ENCODE data around the gene ZC3H18. TPM values are rescaled to one million over a fixed set of nuclear protein-coding genes. Genes with fewer than 3 reads are reported as not detected.

The ZC3H18 gene
- total and polyA plus RNA-seq, 9 donors = 16.0 to 40.4 (median 30.7) TPM

- intact Hi-C loops (cut with DNase I) = no loop called here
- peak in 1 of 5 donors; percentile 31 for DNase-seq
- Histone ChIP-seq H3K27ac (no peak overlapping the region), H3K27me3 (no peaks in the 10 kb centered on the region), H3K4me3 (no peak overlapping the region), H3K4me1 (ENCODE audit: insufficient read depth) (peaks cover 12% of the 10 kb centered on the region), H3K36me3 (no peaks in the 10 kb centered on the region), H3K9me3 (no peaks in the 10 kb centered on the region)
- WGBS, 3 donors = 81 to 82% (median 81%) methylated on average over 11 of the region's 11 CpGs
- TF ChIP-seq POLR2A (IDR thresholded peaks at IDR 0.05) (no peak), CTCF (IDR thresholded peaks at IDR 0.05) (no peak), EP300 (IDR thresholded peaks at IDR 0.05) (no peak)
These were observed 33.7 kb upstream of the ZC3H18 start for GRCh38 chr16:88536510-88536909.

- Histone ChIP-seq H3K36me3 (no peaks in the 10 kb centered on the region), H3K9me3 (no peaks in the 10 kb centered on the region), H3K27ac (no peak overlapping the region), H3K4me3 (no peak overlapping the region), H3K27me3 (no peaks in the 10 kb centered on the region), H3K4me1 (ENCODE audit: insufficient read depth) (peaks cover 10% of the 10 kb centered on the region)
- TF ChIP-seq POLR2A (IDR thresholded peaks at IDR 0.05) (no peak), CTCF (IDR thresholded peaks at IDR 0.05) (no peak), EP300 (IDR thresholded peaks at IDR 0.05) (no peak)
- 63 to 76% (median 69%) methylated on average over 31 of the region's 31 CpGs for WGBS, 3 donors
- DNase-seq = peak in 2 of 5 donors; percentile 44 to 52
- intact Hi-C loops (cut with DNase I) = no loop called here
These were observed 33.0 kb upstream of the ZC3H18 start for GRCh38 chr16:88536971-88537751.

- Histone ChIP-seq H3K9me3 (no peaks in the 10 kb centered on the region), H3K4me3 (no peak overlapping the region), H3K36me3 (no peaks in the 10 kb centered on the region), H3K27ac (no peak overlapping the region), H3K27me3 (no peaks in the 10 kb centered on the region), H3K4me1 (ENCODE audit: insufficient read depth) (peaks cover 5% of the 10 kb centered on the region)
- intact Hi-C loops (cut with DNase I) = no loop called here
- DNase-seq = no peak
- WGBS, 3 donors = 70 to 75% (median 73%) methylated on average over 4 of the region's 4 CpGs
- TF ChIP-seq POLR2A (IDR thresholded peaks at IDR 0.05) (no peak), EP300 (IDR thresholded peaks at IDR 0.05) (no peak), CTCF (IDR thresholded peaks at IDR 0.05) (no peak)
These were observed 32.3 kb upstream of the ZC3H18 start for GRCh38 chr16:88537859-88538258.

- intact Hi-C loops (cut with DNase I) = no loop called here
- Histone ChIP-seq H3K4me3 (no peak overlapping the region), H3K9me3 (no peaks in the 10 kb centered on the region), H3K27ac (no peak overlapping the region), H3K4me1 (ENCODE audit: insufficient read depth) (peaks cover 3% of the 10 kb centered on the region), H3K36me3 (no peaks in the 10 kb centered on the region), H3K27me3 (no peaks in the 10 kb centered on the region)
- 42 to 51% (median 43%) methylated on average over 23 of the region's 23 CpGs for WGBS, 3 donors
- no peak for TF ChIP-seq CTCF (IDR thresholded peaks at IDR 0.05)
- no peak for TF ChIP-seq EP300 (IDR thresholded peaks at IDR 0.05)
- no peak for DNase-seq
These were observed 31.7 kb upstream of the ZC3H18 start for GRCh38 chr16:88538366-88539060.

Data from ovary (tissue), 9 donors.